ENCODE data around the gene C5orf47. TPM values are rescaled to one million over a fixed set of nuclear protein-coding genes. Genes with fewer than 3 reads are reported as not detected.
A peak's percentile ranks its signal among the peaks of the same experiment; 100 is the strongest.

The C5orf47 gene
- polyA plus RNA-seq, 2 of the 4 experiments (the other 2 are of a cell fraction): 0.13 TPM; not detected in 1

DNA sequence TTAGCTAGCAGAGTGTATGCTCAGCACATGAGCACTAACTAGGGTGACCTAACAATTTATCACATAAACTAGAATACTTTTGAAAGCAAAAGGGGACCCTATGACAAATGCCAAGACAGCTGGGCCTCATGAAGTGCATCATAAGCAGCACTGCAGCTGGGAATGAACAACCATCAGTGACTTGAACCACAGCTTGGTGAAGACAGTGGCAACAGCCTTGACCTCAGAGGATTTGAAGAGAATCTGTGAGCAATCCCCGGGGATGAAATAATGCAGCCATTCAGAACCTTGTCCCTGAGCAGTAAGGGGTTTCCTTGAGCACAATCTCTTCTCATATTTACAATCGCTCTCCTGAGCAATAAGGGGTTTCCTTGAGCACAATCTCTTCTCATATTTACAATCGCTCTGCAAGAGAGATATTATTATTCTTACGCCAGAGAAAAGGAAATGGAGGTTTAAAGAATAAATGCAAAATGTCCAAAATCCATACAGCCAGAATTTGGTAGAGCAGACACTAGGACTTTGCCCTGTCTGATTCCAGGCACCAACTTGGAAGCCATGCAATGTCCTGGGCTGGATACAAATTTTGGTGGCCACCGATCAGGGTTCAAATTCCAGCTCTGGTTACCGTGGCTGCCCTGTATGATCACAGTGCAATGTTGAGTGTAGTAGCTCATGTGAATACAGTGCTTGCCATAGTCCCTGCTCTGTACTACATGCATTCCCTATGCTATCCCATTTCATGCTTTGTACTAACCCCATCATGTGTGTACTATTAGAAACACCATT lies 55.7 kb downstream of the C5orf47 start:
- WGBS (ENCODE audit: missing lambda C conversion rate): 2% methylated on average over 6 of the region's 6 CpGs
- ChIA-PET POLR2A (interaction anchor here (1.0 kb wide), 2 partner anchors 11 to 267 kb away, joined by 3 to 14 read pairs; no protein-coding TSS in a partner anchor), CTCF (interaction anchor here (0.6 to 7.9 kb wide), 21 partner anchors 9 to 1688 kb away, joined by 3 to 422 read pairs (median 5); no protein-coding TSS in a partner anchor)
- TF ChIP-seq FOSB (CRISPR knock-in tag; IDR thresholded peaks at IDR 0.05) (no peak), FOXS1 (CRISPR knock-in tag; IDR thresholded peaks at IDR 0.05) (no peak), POLR2A (IDR thresholded peaks at IDR 0.05; ENCODE audit: low read length) (no peak), KDM1A (IDR thresholded peaks at IDR 0.05; ENCODE audit: low read depth) (no peak), HOXB13 (CRISPR knock-in tag; IDR thresholded peaks at IDR 0.05; ENCODE audit: low read depth) (no peak), GATA3 (IDR thresholded peaks at IDR 0.05; ENCODE audit: borderline replicate concordance) (no peak), RCOR1 (IDR thresholded peaks at IDR 0.05; ENCODE audit: low read depth, low read length) (no peak), BHLHE40 (IDR thresholded peaks at IDR 0.05; ENCODE audit: low read depth, low read length) (no peak), RARB (CRISPR knock-in tag; IDR thresholded peaks at IDR 0.05) (no peak), JUN (IDR thresholded peaks at IDR 0.05) (no peak), NR3C1 (IDR thresholded peaks at IDR 0.05) (no peak), E2F6 (IDR thresholded peaks at IDR 0.05; ENCODE audit: borderline replicate concordance, low read depth) (no peak), RAD21 (conservative IDR thresholded peaks at IDR 0.05 in 1 of 2, IDR thresholded peaks at IDR 0.05 in 1 of 2) (no peak), KDM5A (IDR thresholded peaks at IDR 0.05) (no peak), EP300 (IDR thresholded peaks at IDR 0.05) (no peak)
- Histone ChIP-seq H3K27ac (no peak overlapping the region), H3K4me1 (no peaks in the 10 kb centered on the region), H3K9me3 (no peaks in the 10 kb centered on the region), H3K4me2 (no peak overlapping the region), H3K4me3 (no peak overlapping the region)
- peak; percentile 21 to 40; a peak in 2 of 6 replicates for ATAC-seq
- DNase-seq (ENCODE audit: low read depth in 1 of 2, low spot score in 1 of 2): no peak
- no peak for FAIRE-seq

DNA sequence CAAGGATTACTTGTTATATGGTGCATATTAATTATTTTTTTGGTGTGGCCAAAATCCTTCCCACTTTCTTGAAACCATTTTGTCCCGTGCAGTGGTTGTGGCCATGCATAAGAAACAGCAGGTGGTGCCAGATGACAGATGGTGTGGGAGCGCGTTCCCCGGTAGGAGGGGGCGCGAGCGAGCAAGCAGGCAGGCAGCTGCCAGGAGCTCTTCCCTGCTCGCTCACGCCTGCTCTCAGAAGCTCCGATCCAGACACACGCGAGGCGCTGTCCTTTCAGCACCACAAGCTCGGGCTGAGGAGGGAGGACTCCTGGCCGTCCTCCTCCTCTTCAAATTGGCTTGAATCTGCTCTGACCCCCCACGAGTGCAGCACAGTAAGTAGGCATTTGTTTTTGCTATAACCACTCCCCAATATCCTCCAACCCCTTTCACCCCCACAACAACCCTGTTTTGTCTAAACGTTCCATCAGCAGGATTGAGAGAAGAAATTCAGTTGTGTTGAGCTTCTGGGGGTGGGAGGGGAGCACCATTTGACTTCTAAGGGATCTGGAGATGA lies 56.6 kb downstream of the C5orf47 start, which contains the start of gene NSG2:
TSS of gene NSG2 (plus strand) at position 237 of the 556 bp plus-strand sequence. CDS start 1,050 bp downstream, outside the sequence.
- peak; percentile 72 to 91 for DNase-seq (ENCODE audit: low read depth in 1 of 2, low spot score in 1 of 2)
- Histone ChIP-seq H3K4me1 (no peaks in the 10 kb centered on the region), H3K4me3 (no peak within 1 kb of the TSS), H3K27ac (no peak within 1 kb of the TSS), H3K9me3 (no peaks in the 10 kb centered on the region), H3K4me2 (no peak within 1 kb of the TSS)
- WGBS (ENCODE audit: missing lambda C conversion rate): 4% methylated on average over 16 of the region's 17 CpGs
- peak; percentile 89 for FAIRE-seq
- peak; percentile 99 to 100 for ATAC-seq
- ChIA-PET POLR2A (interaction anchor here (0.5 to 1.0 kb wide), 3 partner anchors 11 to 266 kb away, joined by 3 to 14 read pairs (median 3); no protein-coding TSS in a partner anchor), CTCF (interaction anchor here (0.6 to 7.9 kb wide), 45 partner anchors 8 to 1534 kb away, joined by 3 to 422 read pairs (median 3); no protein-coding TSS in a partner anchor)
- TF ChIP-seq HEYL (CRISPR knock-in tag; IDR thresholded peaks at IDR 0.05) (no peak), EHMT2 (IDR thresholded peaks at IDR 0.05; ENCODE audit: low read depth) (peak; percentile 68), RFX5 (IDR thresholded peaks at IDR 0.05) (no peak), HOXB5 (CRISPR knock-in tag; IDR thresholded peaks at IDR 0.05) (peak; percentile 58; the same call in 1 of the 2 replicates), RAD21 (conservative IDR thresholded peaks at IDR 0.05 in 1 of 2, IDR thresholded peaks at IDR 0.05 in 1 of 2) (peak; percentile 92), SMC3 (IDR thresholded peaks at IDR 0.05) (peak; percentile 90), BHLHE40 (IDR thresholded peaks at IDR 0.05; ENCODE audit: low read depth, low read length) (no peak), HOXA7 (CRISPR knock-in tag; IDR thresholded peaks at IDR 0.05) (no peak), ESRRA (IDR thresholded peaks at IDR 0.05; ENCODE audit: borderline replicate concordance, low read length) (no peak)
- TF ChIP-seq, protein P1, sequence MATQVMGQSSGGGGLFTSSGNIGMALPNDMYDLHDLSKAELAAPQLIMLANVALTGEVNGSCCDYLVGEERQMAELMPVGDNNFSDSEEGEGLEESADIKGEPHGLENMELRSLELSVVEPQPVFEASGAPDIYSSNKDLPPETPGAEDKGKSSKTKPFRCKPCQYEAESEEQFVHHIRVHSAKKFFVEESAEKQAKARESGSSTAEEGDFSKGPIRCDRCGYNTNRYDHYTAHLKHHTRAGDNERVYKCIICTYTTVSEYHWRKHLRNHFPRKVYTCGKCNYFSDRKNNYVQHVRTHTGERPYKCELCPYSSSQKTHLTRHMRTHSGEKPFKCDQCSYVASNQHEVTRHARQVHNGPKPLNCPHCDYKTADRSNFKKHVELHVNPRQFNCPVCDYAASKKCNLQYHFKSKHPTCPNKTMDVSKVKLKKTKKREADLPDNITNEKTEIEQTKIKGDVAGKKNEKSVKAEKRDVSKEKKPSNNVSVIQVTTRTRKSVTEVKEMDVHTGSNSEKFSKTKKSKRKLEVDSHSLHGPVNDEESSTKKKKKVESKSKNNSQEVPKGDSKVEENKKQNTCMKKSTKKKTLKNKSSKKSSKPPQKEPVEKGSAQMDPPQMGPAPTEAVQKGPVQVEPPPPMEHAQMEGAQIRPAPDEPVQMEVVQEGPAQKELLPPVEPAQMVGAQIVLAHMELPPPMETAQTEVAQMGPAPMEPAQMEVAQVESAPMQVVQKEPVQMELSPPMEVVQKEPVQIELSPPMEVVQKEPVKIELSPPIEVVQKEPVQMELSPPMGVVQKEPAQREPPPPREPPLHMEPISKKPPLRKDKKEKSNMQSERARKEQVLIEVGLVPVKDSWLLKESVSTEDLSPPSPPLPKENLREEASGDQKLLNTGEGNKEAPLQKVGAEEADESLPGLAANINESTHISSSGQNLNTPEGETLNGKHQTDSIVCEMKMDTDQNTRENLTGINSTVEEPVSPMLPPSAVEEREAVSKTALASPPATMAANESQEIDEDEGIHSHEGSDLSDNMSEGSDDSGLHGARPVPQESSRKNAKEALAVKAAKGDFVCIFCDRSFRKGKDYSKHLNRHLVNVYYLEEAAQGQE (IDR thresholded peaks at IDR 0.05): peak; percentile 95
- TF ChIP-seq, protein P2, sequence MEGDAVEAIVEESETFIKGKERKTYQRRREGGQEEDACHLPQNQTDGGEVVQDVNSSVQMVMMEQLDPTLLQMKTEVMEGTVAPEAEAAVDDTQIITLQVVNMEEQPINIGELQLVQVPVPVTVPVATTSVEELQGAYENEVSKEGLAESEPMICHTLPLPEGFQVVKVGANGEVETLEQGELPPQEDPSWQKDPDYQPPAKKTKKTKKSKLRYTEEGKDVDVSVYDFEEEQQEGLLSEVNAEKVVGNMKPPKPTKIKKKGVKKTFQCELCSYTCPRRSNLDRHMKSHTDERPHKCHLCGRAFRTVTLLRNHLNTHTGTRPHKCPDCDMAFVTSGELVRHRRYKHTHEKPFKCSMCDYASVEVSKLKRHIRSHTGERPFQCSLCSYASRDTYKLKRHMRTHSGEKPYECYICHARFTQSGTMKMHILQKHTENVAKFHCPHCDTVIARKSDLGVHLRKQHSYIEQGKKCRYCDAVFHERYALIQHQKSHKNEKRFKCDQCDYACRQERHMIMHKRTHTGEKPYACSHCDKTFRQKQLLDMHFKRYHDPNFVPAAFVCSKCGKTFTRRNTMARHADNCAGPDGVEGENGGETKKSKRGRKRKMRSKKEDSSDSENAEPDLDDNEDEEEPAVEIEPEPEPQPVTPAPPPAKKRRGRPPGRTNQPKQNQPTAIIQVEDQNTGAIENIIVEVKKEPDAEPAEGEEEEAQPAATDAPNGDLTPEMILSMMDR (IDR thresholded peaks at IDR 0.05): peak; percentile 81
